HL-60/S4 (cell line): ENCODE results near the gene NCLN.
"Not testable (repeated sequence)": the region's sequence is repeated elsewhere in the genome, so short reads cannot be mapped to it uniquely, and the experiment has no call there.

ENCODE experiments used
- in situ Hi-C: fragments of 300-500 bp; cut with MboI; formaldehyde crosslinking; loops from 2 replicates; pipeline ENCODE4 v1.14.3; 2022; ENCODE audit warnings: low sequenced_read_pairs

NCLN gene

GRCh38 chr19:3224346-3225168, 38.8 kb downstream of the NCLN start, which contains the start of gene CELF5:
Gene CELF5 (plus strand): TSS chr19:3224661. CDS start chr19:3224740, 79 bp downstream.
- in situ Hi-C loops, result no loop called here

- in situ Hi-C loops, result no loop called here
These were observed 39.4 kb downstream of the NCLN start for GRCh38 chr19:3225169-3225485.

- in situ Hi-C loops, result no loop called here
These were observed 40.0 kb downstream of the NCLN start for GRCh38 chr19:3225677-3226093.

- in situ Hi-C loops, result no loop called here
These were observed 41.4 kb downstream of the NCLN start for GRCh38 chr19:3227054-3227626.

GRCh38 chr19:3229346-3229743, 43.6 kb downstream of the NCLN start:
- in situ Hi-C loops, result no loop called here

GRCh38 chr19:3229888-3230496, 44.3 kb downstream of the NCLN start:
- in situ Hi-C loops, result no loop called here

GRCh38 chr19:3231288-3231687, 45.6 kb downstream of the NCLN start:
- in situ Hi-C loops, result no loop called here

GRCh38 chr19:3233116-3233515, 47.4 kb downstream of the NCLN start:
- in situ Hi-C loops, result no loop called here

- in situ Hi-C loops, result no loop called here
These were observed 48.1 kb downstream of the NCLN start for GRCh38 chr19:3233831-3234230.

- in situ Hi-C loops, result no loop called here
These were observed 49.1 kb downstream of the NCLN start for GRCh38 chr19:3234800-3235199.

- in situ Hi-C loops, result not testable (repeated sequence)
These were observed 49.9 kb downstream of the NCLN start for GRCh38 chr19:3235604-3236003.

- in situ Hi-C loops, result no loop called here
These were observed 50.5 kb downstream of the NCLN start for GRCh38 chr19:3236272-3236671.

- in situ Hi-C loops, result no loop called here
These were observed 52.4 kb downstream of the NCLN start for GRCh38 chr19:3238066-3238561.

- in situ Hi-C loops, result no loop called here
These were observed 53.6 kb downstream of the NCLN start for GRCh38 chr19:3239367-3239766.

GRCh38 chr19:3243819-3244700, 58.3 kb downstream of the NCLN start:
- in situ Hi-C loops, result no loop called here

- in situ Hi-C loops, result no loop called here
These were observed 59.3 kb downstream of the NCLN start for GRCh38 chr19:3245050-3245449.

GRCh38 chr19:3248728-3249326, 63.1 kb downstream of the NCLN start:
- in situ Hi-C loops, result no loop called here

- in situ Hi-C loops, result no loop called here
These were observed 63.7 kb downstream of the NCLN start for GRCh38 chr19:3249408-3249807.

GRCh38 chr19:3250675-3251074, 64.9 kb downstream of the NCLN start:
- in situ Hi-C loops, result no loop called here

- in situ Hi-C loops, result no loop called here
These were observed 65.5 kb downstream of the NCLN start for GRCh38 chr19:3251229-3251628.

GRCh38 chr19:3252650-3253049, 66.9 kb downstream of the NCLN start:
- in situ Hi-C loops, result no loop called here
